HEK293T (cell line): Measurements from ENCODE around the gene PCBP1.

Experiments used
- BHLHE40 ChIP-seq: fragments of 450-650 bp; IDR thresholded peaks from 2 replicates; pipeline ENCODE4 v1.6.1; 2016; ENCODE audit warnings: mild to moderate bottlenecking, moderate library complexity, borderline replicate concordance
- CTBP1 ChIP-seq: fragments of 450-650 bp; IDR thresholded peaks from 2 replicates; pipeline ENCODE4 v1.6.1; 2016; ENCODE audit warnings: borderline replicate concordance
- ELF4 ChIP-seq: fragments of 450-650 bp; IDR thresholded peaks from 2 replicates; pipeline ENCODE4 v1.6.1; 2017; ENCODE audit warnings: antibody characterized with exemption
- FOXA1 ChIP-seq: fragments of 450-650 bp; IDR thresholded peaks from 2 replicates; pipeline ENCODE4 v1.6.1; 2016; ENCODE audit warnings: mild to moderate bottlenecking
- SP1 ChIP-seq: fragments of 450-650 bp; IDR thresholded peaks from 2 replicates; pipeline ENCODE4 v1.6.1; 2017
- TARDBP ChIP-seq: fragments of 450-650 bp; IDR thresholded peaks from 2 replicates; pipeline ENCODE4 v1.6.1; 2016
- ZNF384 ChIP-seq: fragments of 450-650 bp; IDR thresholded peaks from 2 replicates; pipeline ENCODE4 v1.6.1; 2016

GRCh38 chr2:70113359-70114070 lies 26.2 kb downstream of the PCBP1 start:
- TF ChIP-seq ELF4 (no peak), FOXA1 (no peak), CTBP1 (no peak), BHLHE40 (no peak), TARDBP (no peak), SP1 (no peak), ZNF384 (no peak)
